GM18511 (cell line): ENCODE data around the gene METTL27.
"Not testable (repeated sequence)": the region's sequence is repeated elsewhere in the genome, so short reads cannot be mapped to it uniquely, and the experiment has no call there.

Source experiments
- ATAC-seq: cut with Tn5 transposase; IDR thresholded peaks from one replicate; pipeline ENCODE4 v1.9.1; 2021; ENCODE audit warnings: mild to moderate bottlenecking, moderate library complexity; ENCODE audit not compliant: unreplicated experiment

Gene METTL27, protein sequence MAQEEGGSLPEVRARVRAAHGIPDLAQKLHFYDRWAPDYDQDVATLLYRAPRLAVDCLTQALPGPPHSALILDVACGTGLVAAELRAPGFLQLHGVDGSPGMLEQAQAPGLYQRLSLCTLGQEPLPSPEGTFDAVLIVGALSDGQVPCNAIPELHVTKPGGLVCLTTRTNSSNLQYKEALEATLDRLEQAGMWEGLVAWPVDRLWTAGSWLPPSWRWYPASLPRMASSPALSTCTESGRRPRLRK

DNA sequence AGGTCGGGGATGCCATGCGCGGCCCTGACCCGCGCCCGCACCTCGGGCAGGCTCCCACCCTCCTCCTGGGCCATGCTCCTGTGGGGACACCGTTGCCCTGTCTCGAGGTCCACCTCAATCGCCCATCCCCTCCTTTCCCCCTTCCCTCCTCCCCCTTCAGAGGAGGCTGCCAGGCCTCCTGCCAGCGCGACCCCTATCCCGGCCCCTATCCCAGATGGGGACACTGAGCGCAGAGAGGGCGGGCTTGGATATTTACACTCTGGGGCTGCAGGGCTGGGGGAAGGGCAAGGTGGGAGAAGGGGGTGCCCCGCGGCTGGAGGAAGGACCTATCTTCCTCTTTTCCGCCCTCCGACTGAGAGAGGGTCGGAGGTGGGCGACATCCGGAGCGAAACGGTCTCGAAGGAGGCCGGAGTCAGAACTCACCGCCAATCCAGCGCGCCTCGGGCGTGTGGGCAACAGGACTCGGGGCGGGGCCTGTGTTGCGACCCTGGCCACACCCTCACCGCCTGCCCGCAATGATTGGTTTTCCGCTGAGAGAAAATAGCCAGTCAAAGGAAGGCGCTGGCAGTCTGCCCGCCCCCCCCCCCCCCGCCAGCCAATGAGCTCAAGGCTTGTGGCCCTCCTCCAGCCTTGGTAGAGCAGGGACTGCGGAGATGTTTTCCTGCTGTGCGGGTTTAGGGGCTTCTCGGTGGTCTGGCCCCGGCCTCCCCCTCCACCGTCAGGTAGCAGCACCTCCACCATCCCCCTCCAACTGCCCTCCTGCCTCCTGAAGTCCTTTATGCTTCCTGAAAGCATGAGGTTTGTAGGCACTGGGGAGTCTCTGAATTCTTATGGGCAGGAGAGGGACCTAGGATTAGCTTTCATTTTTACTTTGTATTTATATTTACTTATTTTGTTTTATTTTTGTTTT, at the start of gene METTL27:
Gene METTL27 (minus strand): TSS at position 450 of the 910 bp plus-strand sequence. CDS start 376 bp downstream, at position 74.
- ATAC-seq: peak; percentile 95

DNA sequence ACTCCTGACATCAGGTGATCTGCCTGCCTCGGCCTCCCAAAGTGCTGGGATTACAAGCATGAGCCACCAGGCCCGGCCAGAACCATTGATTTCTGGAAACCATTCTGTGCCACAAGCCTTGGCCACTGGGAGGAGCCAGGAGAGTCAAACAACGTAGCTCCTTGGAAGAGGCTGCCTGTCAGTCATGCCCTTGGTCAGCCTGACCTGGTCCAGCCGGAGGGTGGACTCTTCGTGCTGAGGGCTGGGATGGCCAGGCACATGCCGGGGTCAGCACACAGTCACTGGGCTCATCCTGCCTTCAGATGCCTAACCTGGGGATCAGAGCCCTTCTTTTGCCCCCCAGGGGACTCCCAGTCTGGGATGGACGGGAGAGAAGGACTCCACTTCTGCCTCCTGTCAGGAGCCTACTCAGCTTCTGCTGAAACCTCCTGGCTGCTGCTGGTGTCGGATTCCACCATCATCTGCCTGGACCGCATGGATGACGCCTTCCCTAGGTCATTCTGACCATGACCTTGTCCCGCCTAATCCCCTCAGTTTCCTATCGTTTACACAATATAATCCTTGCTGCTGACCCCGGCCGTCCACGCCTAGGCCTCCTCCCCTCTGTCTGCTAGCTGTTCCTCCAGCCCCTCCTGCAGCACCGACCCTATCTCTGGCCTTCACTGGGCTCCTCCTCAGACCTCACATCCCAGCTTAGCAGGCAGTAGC, 49.0 kb upstream of the METTL27 start:
- no peak for ATAC-seq

DNA sequence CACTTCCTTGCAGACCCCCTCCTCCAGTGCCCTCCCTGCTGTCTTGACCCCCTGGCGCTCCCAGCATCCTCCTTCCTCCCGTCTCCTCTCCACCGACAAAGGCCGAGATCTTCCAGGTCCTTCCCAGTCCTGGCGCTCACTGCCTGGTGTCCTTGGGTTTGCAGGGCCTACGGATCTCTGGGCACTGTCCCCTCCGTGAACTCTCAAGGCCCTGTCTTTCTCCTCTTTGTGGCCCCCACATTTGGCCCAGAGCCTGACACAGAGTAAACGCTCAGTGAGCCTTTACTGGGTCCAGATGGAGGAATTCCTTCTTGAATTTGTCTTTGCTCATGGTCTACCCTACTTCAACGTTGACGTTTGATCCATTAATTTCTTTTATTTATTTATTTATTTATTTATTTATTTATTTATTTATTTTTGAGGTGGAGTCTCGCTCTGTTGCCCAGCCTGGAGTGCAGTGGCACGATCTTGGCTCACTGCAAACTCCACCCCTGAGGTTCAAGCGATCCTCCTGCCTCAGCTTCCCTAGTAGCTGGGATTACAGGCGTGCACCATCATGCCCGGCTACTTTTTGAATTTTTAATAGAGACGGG, 48.3 kb upstream of the METTL27 start:
- ATAC-seq: no peak

DNA sequence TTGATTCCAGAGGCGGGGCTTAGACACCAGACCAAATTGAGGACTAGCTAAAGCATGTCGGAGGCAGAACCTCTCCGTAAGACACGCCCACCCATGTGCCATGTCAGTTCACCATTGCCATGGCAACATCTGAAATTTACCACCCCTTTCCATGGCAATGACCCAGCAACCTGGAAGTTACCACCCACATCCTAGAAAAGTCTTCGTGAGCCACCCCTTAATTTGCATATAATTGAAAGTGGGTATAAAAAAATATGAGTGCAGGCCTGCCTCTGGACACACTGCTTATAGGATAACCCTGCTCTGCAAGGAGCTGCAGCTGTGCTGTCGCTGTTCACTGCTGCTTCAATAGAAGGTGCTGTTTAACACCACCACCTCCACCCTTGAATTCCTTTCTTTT, 46.6 kb upstream of the METTL27 start:
- ATAC-seq: no peak

DNA sequence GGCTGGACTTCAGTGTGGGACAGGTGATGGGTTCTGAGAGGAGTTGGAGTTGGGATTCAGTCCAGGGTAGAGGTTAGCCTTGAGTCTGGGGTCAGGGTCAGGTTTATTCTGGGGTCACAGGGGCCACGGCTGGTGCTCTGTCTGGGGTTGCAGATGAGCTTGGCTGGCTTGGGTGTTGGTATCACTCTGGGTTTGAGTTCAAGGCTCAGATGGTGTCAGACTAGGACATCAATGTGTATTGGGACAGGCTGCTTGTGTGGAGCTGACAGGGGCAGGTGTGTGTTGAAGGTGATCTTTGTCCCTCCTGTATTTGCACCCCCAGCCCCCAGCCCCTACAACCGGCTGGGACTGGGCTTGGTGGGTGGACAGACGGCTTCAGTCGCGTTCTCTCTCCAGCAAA, 45.4 kb upstream of the METTL27 start:
- ATAC-seq: no peak

DNA sequence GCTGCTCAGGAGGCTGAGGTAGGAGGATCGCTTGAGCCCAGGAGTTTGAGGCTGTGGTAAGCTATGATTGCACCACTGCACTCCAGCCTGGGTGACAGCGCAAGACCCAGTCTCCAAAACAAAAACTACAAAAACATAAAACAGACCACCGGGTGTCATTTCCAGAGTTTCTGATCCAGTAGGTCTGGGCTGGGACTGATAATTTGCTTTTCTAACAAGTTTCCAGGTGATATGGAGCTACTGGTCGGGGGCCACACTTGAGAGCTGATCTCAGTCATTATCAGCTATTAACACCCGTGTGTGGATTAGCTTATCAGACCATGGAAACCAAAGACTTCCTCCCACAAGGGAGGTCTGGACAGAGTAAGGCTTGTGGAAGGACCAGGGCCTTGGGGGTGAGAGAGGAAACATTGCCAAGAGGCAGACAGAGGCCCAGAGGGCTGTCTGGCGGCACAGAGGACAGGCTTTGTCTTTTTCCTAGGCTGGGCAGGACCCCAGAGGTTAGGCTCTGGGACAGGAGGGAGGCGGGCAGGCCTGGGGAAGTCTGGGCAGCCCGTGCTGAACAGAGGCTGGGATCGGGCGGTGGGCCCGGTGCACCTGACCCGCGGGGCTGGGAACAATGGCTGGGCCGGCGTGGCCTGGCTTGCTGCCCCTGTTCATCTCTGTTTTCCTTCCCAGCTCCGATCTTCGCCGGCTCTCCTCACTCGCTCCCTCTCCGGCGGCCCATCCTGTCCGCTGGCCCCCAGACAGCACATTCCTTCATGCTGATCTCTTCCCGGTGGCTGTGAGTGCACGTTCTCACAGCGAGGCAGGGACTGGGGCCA, 43.9 kb upstream of the METTL27 start:
- ATAC-seq: no peak

DNA sequence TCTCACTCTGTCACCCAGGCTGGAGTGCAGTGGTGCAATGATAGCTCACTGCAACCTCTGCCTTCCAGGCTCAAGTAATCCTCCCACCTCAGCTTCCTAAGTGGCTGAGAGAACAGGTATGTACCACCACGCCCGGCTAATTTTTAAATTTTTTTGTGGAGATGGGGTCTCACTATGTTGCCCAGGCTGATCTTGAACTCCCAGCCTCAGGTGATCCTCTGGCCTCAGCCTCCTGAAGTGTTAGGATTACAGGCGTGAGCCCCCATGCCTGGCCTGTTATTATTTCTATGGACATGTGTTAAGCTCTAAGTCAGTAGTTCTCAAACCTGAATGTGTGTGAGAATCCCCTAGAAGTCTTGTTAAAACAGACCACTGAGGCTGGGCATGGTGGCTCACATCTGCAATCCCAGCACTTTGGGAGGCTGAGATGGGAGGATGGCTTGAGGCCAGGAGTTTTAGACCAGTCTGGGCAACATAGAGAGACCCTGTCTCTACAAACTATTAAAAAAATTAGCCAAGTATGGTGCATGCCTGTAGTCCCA, 43.2 kb upstream of the METTL27 start:
- ATAC-seq: no peak

DNA sequence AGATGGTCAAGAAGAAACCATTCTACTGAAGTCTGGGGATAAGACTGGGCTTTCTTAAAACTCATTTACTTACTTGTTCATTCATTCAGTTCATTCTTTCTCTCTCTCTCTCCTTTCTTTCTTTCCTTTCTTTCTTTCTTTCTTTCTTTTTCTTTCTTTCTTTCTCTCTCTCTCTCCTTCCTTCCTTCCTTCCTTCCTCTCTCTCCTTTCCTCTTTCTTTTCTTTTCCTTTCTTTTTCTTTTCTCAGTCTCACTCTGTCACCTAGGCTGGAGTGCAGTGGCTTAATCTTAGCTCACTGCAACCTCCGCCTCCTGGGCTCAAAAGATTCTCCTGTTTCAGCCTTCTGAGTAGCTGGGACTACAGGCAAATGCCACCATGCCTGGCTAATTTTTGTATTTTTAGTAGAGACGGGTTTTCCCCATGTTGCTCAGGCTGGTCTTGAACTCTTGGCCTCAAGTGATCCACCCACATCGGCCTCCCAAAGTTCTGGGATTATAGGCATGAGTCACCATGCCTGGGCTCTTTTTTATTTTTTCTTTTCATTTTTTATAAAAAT, 42.6 kb upstream of the METTL27 start:
- ATAC-seq: not testable (repeated sequence)

DNA sequence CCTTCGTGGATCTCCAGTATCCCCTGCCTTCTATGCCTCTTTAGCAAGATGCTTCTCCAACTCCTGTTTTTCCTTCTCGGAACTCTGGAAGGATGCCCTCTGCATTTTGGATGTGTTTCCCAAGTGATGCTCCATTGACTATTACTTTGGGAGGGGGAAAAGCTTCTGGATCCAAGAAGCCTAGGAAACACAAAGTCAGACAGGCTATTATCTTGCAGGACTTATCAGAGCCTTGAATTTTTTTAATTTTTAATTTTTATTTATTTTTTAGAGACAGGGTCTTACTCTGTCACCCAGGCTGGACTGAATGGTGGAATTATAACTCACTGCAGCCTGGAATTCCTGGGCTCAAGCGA, 39.7 kb upstream of the METTL27 start:
- no peak for ATAC-seq

DNA sequence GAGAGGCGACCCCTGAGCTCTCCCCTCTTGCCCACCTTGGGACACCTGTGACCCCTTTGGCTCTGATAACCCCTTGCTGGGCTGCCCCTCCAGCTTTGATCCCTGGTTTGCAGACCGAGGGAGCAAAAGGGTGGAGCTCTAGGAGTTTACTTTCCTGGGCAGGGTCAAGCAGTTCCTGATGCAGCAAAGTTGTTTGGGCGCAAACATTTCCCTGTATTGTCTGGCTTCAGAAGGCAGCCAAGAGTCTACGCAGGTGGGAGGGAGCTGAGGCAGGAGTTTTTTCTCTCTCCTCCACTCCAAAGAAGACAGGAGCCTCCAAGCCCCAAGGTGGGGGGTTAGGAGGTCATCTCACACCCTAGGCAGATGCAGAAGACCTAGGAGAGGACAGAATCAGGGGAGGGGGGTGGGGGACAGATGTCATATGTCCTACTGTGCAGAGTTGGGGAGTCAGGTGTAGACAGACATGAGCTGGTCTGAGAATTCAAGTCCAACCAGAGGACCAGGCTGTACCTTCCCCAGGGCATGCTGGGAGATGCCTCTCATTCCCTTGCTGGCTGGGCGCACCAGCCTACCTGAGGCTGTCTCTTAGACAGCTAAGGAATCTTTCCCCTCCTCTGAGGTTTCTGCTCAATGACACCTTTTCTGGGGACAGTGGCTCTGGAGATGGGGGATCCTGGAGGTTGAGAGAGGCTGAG, 39.2 kb upstream of the METTL27 start:
- ATAC-seq: no peak

DNA sequence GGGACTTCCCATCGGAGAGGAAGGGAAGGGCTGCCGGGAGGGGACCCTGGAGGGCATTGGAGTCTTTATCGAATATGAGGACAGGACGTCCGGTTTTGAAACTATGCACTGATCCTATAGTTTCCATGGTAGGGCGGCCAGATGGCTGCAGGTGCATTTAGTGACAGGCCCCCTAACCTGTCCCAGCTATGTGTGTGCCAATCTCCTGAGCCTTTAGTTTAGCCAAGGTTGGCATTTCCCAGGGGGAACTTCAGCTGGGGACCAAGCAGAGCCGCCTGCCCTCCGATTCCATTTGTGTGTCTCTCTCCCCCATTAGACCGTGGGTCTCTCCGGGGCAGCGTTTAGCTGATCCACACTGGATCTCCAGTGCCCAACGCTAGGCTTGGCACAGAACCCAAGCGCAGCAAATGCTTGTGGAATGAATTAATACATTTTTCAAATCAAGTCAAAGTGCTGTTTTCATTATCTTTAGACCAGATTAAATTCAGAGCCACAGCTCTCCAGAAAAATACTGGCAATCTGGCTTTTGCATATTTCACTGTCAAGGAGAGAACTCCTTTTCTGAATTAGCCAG, 38.5 kb upstream of the METTL27 start:
- ATAC-seq: no peak

DNA sequence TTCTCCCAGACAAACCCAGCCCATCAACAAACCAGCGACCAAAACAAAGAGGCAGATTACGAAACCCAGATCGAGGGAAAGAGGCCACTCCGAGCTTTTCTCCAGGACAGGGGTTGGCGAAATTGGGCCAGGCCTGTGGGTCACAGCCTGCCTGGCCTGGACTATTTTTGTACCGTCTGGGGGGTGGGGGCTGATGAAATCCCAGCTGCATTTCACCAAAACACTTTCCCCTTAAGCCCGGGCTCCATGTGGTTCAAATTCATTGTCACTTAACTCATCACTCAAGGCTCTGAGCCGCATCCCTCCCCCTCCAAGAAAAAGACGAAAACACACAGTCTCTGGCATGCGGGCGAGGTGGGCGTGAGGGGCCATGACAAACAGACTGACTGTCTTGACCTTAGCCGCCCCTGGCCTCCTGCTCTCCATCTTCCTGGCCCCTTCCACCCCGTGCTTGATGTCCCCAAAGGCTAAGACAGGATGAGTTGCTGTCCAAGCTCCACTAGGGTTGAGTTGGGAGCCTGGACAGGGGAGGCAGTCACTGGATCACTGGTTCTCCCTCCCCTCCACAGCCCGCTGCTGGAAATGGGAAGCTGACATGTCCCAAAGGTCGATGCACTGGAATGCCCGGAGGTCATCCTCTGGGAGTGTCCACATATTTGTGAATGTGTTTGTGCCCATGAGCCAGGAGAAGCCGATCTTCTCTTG, 37.8 kb upstream of the METTL27 start:
- ATAC-seq: no peak

DNA sequence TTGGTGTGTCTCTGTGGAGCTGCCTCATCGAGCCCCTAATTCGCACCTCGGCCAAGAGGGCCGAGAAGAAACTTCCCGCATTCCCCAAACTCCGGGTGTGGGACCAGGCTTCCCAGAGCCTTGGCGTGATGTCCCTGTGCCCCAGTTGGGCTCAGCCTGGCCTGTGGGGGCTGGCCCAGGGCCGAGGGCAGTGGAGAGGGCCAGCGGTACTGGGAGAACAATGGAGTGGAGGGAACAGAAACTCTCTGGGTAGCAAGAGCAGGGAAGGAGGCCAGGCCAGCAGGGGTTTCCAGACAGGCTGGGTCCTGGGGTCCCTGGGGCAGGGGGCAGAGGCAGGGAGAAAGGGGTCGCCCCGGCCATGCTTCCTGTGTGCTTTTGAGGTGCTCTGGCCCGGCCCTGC, 34.7 kb upstream of the METTL27 start:
- no peak for ATAC-seq

DNA sequence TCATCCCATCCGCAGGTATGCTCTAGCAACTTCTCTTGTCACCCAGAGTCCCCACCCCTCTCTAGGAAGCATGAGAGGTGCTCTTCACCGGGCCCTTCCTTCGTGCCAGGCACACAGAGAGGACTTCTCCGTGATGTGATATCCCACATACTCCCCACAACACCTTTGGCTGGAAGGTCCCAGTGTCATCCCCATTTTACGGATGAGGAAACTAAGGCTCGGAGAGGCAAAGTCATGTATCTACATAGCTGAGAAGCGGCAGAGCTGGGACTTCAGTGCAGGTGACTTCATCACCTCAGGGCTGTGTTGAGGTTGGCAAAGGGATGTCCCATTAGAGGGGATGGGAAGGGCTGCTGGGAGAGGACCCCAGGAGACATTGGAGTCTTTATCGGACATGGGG, 34.0 kb upstream of the METTL27 start:
- no peak for ATAC-seq

DNA sequence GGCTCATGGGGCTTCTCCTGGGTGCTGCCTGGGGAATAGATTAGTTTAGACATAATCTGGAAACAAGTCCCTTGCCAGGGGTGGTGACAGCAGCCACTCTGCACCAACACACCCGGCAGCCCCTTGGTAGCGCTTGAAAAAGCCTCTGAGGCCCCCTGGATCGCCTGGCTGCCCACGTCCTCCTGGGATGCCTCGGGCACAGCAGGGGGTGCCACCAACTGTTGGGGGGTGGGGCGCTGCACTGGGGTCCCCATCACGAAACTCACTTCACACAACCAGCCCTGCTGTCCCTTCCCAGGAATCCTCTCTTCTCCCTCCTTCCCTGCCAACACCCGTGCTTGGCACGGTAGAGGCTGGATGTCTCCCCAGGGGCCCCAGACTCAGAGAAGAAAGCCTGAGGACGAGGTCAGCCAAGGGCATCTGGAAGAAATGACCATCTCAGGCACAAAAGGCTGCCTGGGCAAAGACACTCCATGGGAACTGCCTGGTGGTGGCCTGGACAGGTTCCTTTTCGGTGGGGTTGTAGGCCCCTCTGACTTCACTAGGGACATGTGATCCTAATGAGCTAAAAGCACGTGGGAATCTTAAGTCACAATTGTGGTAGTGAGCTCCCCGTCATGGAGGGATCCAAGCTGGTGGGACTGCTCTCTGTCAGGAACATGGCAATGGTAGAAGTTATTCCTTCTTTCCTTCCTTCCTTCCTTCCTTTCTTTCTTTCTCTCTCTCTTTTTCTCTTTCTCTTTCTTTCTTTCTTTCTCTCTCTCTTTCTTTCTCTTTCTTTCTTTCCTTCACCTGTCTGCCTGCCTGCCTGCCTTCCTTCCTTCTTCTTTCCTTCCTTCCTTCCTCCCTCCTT, 30.0 kb upstream of the METTL27 start:
- no peak for ATAC-seq

DNA sequence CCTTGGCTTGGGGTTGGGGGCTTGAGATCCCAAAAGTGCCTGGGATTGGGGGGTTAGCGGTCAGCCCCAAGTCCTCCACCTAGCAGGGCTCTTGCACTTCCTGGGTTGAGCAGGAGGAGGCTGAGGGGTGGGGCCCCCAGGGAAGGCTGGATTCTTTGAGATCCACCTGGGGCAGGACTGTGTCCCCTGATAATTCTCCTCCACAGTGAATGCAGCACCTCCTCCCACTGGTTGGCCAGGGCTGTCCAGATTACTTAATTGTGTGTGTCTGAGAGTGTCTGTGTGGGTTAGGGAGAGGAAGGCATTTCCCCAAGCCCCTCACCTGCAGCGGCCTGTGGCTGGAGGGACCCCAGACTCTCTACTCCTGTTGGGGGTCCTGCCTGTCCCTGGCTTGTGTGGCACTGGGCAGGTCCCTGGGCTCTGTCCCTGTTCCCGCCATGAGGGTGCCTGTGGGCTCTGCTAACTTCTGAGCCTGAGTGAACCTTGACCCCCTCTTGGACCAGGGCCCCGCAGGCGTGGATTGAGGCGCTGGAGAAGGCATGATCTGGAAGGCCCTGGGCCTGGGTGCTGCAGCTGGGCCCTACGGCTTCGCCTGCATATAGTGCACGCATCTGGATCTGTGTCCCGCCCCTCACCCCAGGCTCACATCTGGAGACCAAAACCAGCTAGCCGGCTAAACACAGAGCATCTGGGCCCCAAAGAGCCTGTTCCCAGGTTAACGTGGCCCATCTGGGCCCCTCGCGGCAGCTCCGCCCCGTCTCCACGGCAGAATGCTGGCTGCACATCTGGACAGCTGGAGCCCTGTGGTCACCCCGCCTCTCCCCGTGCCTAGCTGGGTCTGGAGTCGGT, 29.1 kb upstream of the METTL27 start:
- ATAC-seq: no peak
